Stimulated activated CD8-positive, alpha-beta memory T cell treated with anti-CD3 and anti-CD28 coated beads, Interleukin-2, amount 100 ng/mL, for 1 hour (primary cell): ENCODE data around the gene MTF1.
A peak's percentile ranks its signal among the peaks of the same experiment; 100 is the strongest.

Experiments
- DNase-seq, 2 donors: peaks; one replicate each; pipeline ENCODE4 v3.0.0-alpha.2; 2020; ENCODE audit warnings: low read depth in 2 of 2

Gene MTF1

GRCh38 chr1:37831109-37831508 lies 28.3 kb downstream of the MTF1 start:
- DNase-seq = no peak

DNA sequence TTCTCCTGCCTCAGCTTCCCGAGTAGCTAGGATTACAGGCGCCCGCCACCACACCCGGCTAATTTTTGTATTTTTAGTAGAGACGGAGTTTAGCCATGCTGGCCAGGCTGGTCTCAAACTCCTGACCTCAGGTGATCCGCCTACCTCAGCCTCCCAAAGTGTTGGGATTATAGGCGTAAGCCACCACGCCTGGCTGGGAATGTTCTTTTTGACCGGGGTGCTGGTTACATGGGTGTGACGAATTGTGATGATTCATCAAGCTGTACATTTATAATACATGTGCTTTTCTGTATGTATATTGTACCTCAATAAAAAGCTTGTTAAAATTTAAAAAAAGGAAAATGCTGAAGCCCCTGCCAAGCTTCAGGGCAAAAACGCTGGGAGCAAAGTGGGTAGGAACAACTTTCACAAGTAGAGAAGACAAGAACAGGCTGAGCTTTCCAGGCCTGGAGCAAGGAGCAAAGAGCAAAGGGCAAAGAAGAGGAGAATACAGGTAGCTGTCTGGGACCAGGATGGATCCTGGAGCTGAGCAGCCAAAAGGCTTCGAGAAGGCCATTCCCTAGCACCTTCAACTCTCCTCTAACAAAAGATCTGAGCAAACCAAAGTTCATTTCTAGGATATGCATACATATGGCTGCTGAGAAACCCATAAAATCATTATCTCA lies 30.9 kb downstream of the MTF1 start:
- no peak for DNase-seq

DNA sequence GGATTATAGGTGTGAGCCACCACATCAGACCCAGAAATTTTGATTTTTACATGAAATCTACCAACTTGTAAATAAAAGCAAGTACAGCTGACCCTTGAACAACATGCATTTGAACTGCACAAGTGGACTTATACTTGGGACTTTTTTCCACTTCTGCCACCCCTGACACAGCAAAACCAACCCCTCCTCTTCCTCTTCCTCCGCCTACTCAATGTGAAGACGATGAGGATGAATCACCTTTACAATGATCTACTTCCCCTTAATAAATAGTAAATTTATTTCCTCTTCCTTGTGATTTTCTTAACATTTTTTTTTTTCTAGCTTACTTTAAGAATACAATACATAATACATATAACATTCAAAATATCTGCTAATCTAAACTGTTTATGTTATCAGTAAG lies 33.9 kb downstream of the MTF1 start:
- no peak for DNase-seq

DNA sequence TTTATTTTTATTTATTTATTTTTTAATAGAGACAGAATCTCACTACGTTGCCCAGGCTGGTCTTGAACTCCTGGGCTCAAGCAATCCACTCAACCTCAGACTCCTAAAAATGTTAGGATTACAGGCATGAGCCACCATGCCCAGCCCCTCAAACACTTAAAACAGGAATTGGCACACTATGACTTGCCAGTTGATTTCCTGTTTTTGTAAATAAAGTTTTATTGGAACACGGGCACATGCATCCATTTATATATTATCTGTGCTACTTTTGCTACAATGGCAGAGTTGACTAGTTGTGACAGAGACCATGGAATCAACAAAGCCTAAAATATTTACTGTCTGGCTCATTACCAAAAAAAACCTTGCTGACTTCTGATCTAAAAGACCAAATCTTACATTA lies 35.4 kb downstream of the MTF1 start:
- DNase-seq = no peak

- DNase-seq = no peak
Measured at GRCh38 chr1:37822906-37823815, 36.2 kb downstream of the MTF1 start.

- DNase-seq = no peak
Measured at GRCh38 chr1:37821481-37821880, 37.9 kb downstream of the MTF1 start.

DNA sequence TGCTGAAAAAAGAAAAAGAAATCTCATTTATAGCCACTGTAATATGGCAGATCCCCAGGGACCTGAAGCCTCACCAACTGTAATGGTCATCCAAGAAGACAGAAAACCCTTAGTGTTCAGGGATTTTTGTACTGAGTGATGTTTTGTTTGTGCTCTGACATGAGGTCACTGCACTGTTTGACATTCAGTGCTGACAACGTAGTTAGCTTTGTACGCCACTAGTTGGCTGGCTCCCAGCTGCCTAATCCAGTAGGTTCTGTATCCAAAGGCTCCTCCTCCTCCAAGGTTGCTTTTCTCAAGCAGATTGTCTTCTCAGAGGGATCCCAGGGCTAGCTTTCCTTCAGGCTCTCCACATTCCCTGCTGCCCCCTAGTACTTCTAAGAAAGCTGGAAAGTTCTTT lies 41.9 kb downstream of the MTF1 start:
- no peak for DNase-seq

GRCh38 chr1:37814252-37814651 lies 45.1 kb downstream of the MTF1 start:
- no peak for DNase-seq

GRCh38 chr1:37813529-37814145 lies 45.8 kb downstream of the MTF1 start:
- no peak for DNase-seq

GRCh38 chr1:37811027-37811655 lies 48.3 kb downstream of the MTF1 start:
- peak; percentile 38 for DNase-seq

DNA sequence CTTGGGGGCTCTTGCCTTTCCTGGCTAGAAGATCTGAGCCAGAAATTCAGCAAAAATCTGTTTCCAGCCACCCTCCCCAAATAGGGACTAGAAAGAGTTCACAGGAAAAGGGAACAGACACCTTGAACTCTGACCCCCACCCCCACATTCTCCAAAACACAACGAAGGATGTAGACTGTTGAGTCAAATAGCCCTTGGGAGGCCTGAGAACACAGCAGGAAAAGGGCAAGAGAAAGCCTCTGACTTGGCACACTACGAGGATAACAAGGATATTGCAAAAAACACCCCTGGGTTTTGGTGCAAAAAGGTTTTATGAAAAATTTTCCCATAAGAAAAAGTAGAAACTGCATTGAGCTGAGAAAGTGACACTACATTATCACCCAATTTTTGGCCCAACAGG lies 49.5 kb downstream of the MTF1 start:
- no peak for DNase-seq

GRCh38 chr1:37808369-37809319 lies 50.7 kb downstream of the MTF1 start:
- DNase-seq = no peak

- DNase-seq = peak; percentile 89
Measured at GRCh38 chr1:37807555-37808368, 51.6 kb downstream of the MTF1 start, which contains the start of the genes C1orf122 and YRDC. TSS of gene C1orf122 (plus strand) at chr1:37807790. CDS start at chr1:37808405, 615 bp downstream. TSS of gene YRDC (minus strand) at chr1:37808208. CDS start at chr1:37808180, 28 bp downstream.

GRCh38 chr1:37807220-37807554 lies 52.2 kb downstream of the MTF1 start:
- no peak for DNase-seq

DNA sequence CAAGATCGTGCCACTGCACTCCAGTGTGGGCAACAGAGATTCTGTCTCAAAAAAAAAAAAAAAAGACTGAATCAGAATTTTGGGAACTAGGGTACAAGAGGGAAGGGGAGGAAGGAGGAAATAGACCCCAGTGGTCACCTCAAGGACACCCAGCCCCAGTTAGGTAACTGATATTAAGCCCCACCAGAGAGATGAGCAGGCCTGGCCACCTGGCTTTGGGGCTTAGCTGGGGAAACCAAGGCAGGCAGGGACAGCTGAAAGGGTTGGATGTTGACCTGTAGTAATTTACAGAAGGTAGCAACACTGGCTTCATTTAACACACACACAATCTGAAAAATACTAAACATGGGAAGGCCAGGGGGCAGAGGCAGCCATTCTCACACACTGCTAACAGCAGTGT lies 57.0 kb downstream of the MTF1 start:
- DNase-seq = no peak

DNA sequence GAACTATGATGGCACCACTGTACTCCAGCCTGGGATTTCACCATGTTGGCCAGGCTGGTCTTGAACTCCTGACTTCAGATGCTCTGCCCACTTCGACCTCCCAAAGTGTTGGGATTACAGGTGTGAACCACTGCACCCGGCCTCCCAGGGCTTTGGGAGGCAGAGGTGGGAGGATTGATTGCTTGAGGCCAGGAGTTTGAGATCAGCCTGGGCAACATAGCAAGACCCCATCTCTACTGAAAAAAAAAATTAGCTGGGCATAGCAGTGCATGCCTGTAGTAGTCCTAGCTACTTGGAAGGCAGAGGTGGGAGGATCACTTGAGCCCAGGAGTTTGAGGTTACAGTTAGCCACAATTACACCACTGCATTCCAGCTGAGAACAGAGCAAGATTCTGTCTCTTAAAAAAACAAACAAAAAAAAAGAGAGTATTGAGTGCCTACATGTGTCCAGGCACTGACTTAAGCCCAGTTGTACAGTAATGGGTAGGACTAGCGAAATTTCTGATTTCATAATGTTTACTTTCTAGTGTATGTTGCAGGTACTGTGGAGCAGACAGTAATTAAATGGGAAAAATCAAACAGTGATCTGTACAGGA lies 61.5 kb downstream of the MTF1 start:
- DNase-seq = no peak

DNA sequence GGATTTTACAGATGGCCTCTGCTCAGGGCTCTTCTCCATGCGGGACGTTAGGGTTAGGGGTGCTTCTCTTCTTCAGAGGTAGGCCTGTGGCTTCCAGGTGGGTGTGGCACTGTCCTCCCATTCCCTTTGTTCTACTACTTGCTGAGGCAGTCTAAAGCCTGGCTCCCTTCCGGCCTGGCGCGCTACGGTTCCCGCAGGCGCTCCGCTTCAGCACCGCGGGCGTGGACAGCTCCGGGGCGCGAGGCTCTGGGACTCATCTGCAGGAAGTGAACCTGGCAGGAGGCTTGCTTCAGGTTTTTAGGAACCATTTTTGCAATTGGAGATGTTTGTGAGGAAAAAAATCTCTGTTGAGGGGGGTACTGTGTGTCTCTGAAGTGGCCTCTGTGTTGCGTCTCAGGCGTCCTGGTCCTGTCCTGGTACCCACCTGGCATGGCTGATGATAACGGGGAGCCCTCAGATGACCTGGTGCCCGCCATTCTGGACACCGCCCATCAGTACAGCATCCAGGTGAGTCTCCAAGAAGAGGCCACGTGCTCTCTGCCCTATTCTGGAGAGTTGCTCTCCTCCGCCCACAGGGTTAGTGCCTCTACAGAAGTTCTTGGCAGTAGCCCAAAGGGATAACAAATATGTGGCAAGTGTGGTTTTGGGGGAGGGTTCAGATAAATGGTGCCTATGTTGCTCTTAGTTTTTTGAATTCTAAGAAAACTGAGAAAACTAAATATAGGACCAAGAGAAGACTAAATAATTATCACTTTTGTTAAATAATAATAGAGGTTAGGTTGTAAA lies 63.9 kb downstream of the MTF1 start:
- DNase-seq = no peak

DNA sequence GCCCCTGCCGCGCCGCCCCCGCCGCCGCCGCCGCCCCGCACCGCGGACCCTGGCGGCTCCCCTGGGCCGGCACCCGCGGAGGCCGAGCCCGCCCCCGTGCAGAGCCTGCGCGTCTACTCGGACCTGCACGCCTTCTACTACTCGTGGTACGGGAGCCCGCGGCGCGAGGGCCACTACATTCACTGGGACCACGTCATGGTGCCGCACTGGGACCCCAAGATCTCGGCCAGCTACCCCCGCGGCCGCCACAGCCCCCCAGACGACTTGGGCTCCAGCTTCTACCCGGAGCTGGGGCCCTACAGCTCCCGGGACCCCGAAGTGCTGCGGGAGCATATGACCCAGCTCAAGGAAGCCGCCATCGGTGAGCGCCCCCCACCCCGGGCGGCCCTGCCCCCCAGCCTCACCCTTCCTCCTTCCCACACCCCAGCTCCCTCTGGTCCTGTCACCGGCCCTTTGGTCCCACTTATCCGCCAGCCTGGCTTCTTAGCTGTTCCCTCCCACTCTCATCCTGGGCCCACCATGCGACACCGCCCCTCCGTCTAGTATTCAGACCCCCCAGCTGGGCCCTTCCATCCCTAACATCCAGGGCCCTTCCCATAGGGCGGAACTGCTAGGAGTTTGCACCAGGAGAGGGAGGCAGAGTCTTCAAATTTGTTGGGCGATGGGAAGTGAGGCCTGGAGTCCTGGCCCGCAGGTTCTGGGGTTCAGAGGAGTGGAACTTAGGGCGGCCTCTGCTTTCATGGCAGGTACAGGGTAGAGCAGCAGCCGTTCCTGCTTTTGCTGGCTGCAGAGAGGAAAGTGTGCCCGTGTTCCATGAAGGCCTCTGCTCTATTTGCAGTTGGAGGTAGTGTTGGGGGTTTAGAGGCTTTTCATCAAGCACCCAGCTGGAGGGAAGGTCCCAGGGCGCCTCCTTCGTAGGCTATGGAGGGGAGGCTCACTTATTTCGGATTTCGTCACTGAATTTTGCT lies 64.7 kb downstream of the MTF1 start:
- DNase-seq = no peak
